ENCODE data around the gene CLEC18C. TPM values are rescaled to one million over a fixed set of nuclear protein-coding genes. Genes with fewer than 3 reads are reported as not detected.
"Not testable (repeated sequence)": the region's sequence is repeated elsewhere in the genome, so short reads cannot be mapped to it uniquely, and the experiment has no call there.

Gene CLEC18C
- total and polyA plus RNA-seq, 4 donors = 0.09 to 1.0 (median 0.14) TPM; not detected in 1

GRCh38 chr16:70200063-70200462 lies 26.5 kb downstream of the CLEC18C start:
- not testable (repeated sequence) for H3K9me3 ChIP-seq (ENCODE audit: control insufficient read depth in 4 of 4, insufficient read depth in 3 of 4, low read length in 3 of 4); DNase-seq; H3K4me3 ChIP-seq; H3K4me1 ChIP-seq (ENCODE audit: control insufficient read depth in 5 of 5, insufficient read depth in 5 of 5, low read length in 5 of 5); H3K36me3 ChIP-seq (ENCODE audit: control insufficient read depth in 4 of 4, insufficient read depth in 4 of 4, low read length in 4 of 4); ATAC-seq (ENCODE audit: insufficient read depth, low FRiP score); H3K27ac ChIP-seq (ENCODE audit: low read depth in 1 of 2, low read length in 1 of 2); H3K27me3 ChIP-seq (ENCODE audit: control insufficient read depth in 3 of 3, insufficient read depth in 3 of 3, low read length in 2 of 3); H3K9ac ChIP-seq (ENCODE audit: insufficient read depth in 1 of 2, low read length in 2 of 2)
- 88 to 89% methylated on average over 8 of the region's 8 CpGs for WGBS, 2 donors

GRCh38 chr16:70203508-70203907 lies 29.9 kb downstream of the CLEC18C start:
- DNase-seq; H3K9me3 ChIP-seq (ENCODE audit: control insufficient read depth in 4 of 4, insufficient read depth in 3 of 4, low read length in 3 of 4); ATAC-seq (ENCODE audit: insufficient read depth, low FRiP score); H3K4me3 ChIP-seq; H3K4me1 ChIP-seq (ENCODE audit: control insufficient read depth in 5 of 5, insufficient read depth in 5 of 5, low read length in 5 of 5); H3K27ac ChIP-seq (ENCODE audit: low read depth in 1 of 2, low read length in 1 of 2); H3K27me3 ChIP-seq (ENCODE audit: control insufficient read depth in 3 of 3, insufficient read depth in 3 of 3, low read length in 2 of 3); H3K36me3 ChIP-seq (ENCODE audit: control insufficient read depth in 4 of 4, insufficient read depth in 4 of 4, low read length in 4 of 4); H3K9ac ChIP-seq (ENCODE audit: insufficient read depth in 1 of 2, low read length in 2 of 2): not testable (repeated sequence)
- WGBS, 2 donors = 71 to 80% methylated on average over 3 to 4 of the region's 7 CpGs

- H3K4me1 ChIP-seq (ENCODE audit: control insufficient read depth in 5 of 5, insufficient read depth in 5 of 5, low read length in 5 of 5); DNase-seq; H3K27ac ChIP-seq (ENCODE audit: low read depth in 1 of 2, low read length in 1 of 2); ATAC-seq (ENCODE audit: insufficient read depth, low FRiP score); H3K9me3 ChIP-seq (ENCODE audit: control insufficient read depth in 4 of 4, insufficient read depth in 3 of 4, low read length in 3 of 4); H3K27me3 ChIP-seq (ENCODE audit: control insufficient read depth in 3 of 3, insufficient read depth in 3 of 3, low read length in 2 of 3); H3K9ac ChIP-seq (ENCODE audit: insufficient read depth in 1 of 2, low read length in 2 of 2); H3K4me3 ChIP-seq; H3K36me3 ChIP-seq (ENCODE audit: control insufficient read depth in 4 of 4, insufficient read depth in 4 of 4, low read length in 4 of 4): not testable (repeated sequence)
- 95 to 99% methylated on average over 10 to 17 of the region's 29 CpGs for WGBS, 2 donors
These were observed 30.4 kb downstream of the CLEC18C start for GRCh38 chr16:70204010-70204409.

GRCh38 chr16:70204668-70205405 lies 31.2 kb downstream of the CLEC18C start:
- not testable (repeated sequence) for H3K27ac ChIP-seq (ENCODE audit: low read depth in 1 of 2, low read length in 1 of 2); H3K27me3 ChIP-seq (ENCODE audit: control insufficient read depth in 3 of 3, insufficient read depth in 3 of 3, low read length in 2 of 3); H3K9ac ChIP-seq (ENCODE audit: insufficient read depth in 1 of 2, low read length in 2 of 2); DNase-seq; H3K36me3 ChIP-seq (ENCODE audit: control insufficient read depth in 4 of 4, insufficient read depth in 4 of 4, low read length in 4 of 4); H3K4me3 ChIP-seq; H3K4me1 ChIP-seq (ENCODE audit: control insufficient read depth in 5 of 5, insufficient read depth in 5 of 5, low read length in 5 of 5); H3K9me3 ChIP-seq (ENCODE audit: control insufficient read depth in 4 of 4, insufficient read depth in 3 of 4, low read length in 3 of 4); ATAC-seq (ENCODE audit: insufficient read depth, low FRiP score)
- 94 to 100% methylated on average over 17 to 46 of the region's 46 CpGs for whole genome bisulfite sequencing, 2 donors

GRCh38 chr16:70206382-70206781 lies 32.8 kb downstream of the CLEC18C start:
- not testable (repeated sequence) for H3K9ac ChIP-seq (ENCODE audit: insufficient read depth in 1 of 2, low read length in 2 of 2); H3K27me3 ChIP-seq (ENCODE audit: control insufficient read depth in 3 of 3, insufficient read depth in 3 of 3, low read length in 2 of 3); ATAC-seq (ENCODE audit: insufficient read depth, low FRiP score); H3K9me3 ChIP-seq (ENCODE audit: control insufficient read depth in 4 of 4, insufficient read depth in 3 of 4, low read length in 3 of 4); H3K4me3 ChIP-seq; DNase-seq; H3K4me1 ChIP-seq (ENCODE audit: control insufficient read depth in 5 of 5, insufficient read depth in 5 of 5, low read length in 5 of 5); H3K36me3 ChIP-seq (ENCODE audit: control insufficient read depth in 4 of 4, insufficient read depth in 4 of 4, low read length in 4 of 4); H3K27ac ChIP-seq (ENCODE audit: low read depth in 1 of 2, low read length in 1 of 2)
- WGBS, 2 donors = 92 to 95% methylated on average over 5 to 6 of the region's 6 CpGs

GRCh38 chr16:70218586-70218985 lies 45.0 kb downstream of the CLEC18C start:
- not testable (repeated sequence) for H3K36me3 ChIP-seq (ENCODE audit: control insufficient read depth in 4 of 4, insufficient read depth in 4 of 4, low read length in 4 of 4); H3K9ac ChIP-seq (ENCODE audit: insufficient read depth in 1 of 2, low read length in 2 of 2); H3K27ac ChIP-seq (ENCODE audit: low read depth in 1 of 2, low read length in 1 of 2); H3K4me3 ChIP-seq; H3K27me3 ChIP-seq (ENCODE audit: control insufficient read depth in 3 of 3, insufficient read depth in 3 of 3, low read length in 2 of 3); H3K4me1 ChIP-seq (ENCODE audit: control insufficient read depth in 5 of 5, insufficient read depth in 5 of 5, low read length in 5 of 5); ATAC-seq (ENCODE audit: insufficient read depth, low FRiP score); DNase-seq; H3K9me3 ChIP-seq (ENCODE audit: control insufficient read depth in 4 of 4, insufficient read depth in 3 of 4, low read length in 3 of 4)
- 90 to 92% methylated on average over 2 of the region's 2 CpGs for WGBS, 2 donors

- H3K27ac ChIP-seq (ENCODE audit: low read depth in 1 of 2, low read length in 1 of 2); H3K27me3 ChIP-seq (ENCODE audit: control insufficient read depth in 3 of 3, insufficient read depth in 3 of 3, low read length in 2 of 3); H3K9ac ChIP-seq (ENCODE audit: insufficient read depth in 1 of 2, low read length in 2 of 2); H3K4me1 ChIP-seq (ENCODE audit: control insufficient read depth in 5 of 5, insufficient read depth in 5 of 5, low read length in 5 of 5); DNase-seq; H3K36me3 ChIP-seq (ENCODE audit: control insufficient read depth in 4 of 4, insufficient read depth in 4 of 4, low read length in 4 of 4); ATAC-seq (ENCODE audit: insufficient read depth, low FRiP score); H3K4me3 ChIP-seq; H3K9me3 ChIP-seq (ENCODE audit: control insufficient read depth in 4 of 4, insufficient read depth in 3 of 4, low read length in 3 of 4): not testable (repeated sequence)
- WGBS, 2 donors = 53 to 68% methylated on average over 2 of the region's 2 CpGs
These were observed 49.0 kb downstream of the CLEC18C start for GRCh38 chr16:70222574-70222973.

GRCh38 chr16:70223216-70223615 lies 49.6 kb downstream of the CLEC18C start:
- not testable (repeated sequence) for H3K4me3 ChIP-seq; H3K36me3 ChIP-seq (ENCODE audit: control insufficient read depth in 4 of 4, insufficient read depth in 4 of 4, low read length in 4 of 4)

More at GRCh38 chr16:70223216-70223615, 49.6 kb downstream of the CLEC18C start:
- H3K27ac ChIP-seq (ENCODE audit: low read depth in 1 of 2, low read length in 1 of 2); H3K9ac ChIP-seq (ENCODE audit: insufficient read depth in 1 of 2, low read length in 2 of 2); H3K27me3 ChIP-seq (ENCODE audit: control insufficient read depth in 3 of 3, insufficient read depth in 3 of 3, low read length in 2 of 3); H3K4me1 ChIP-seq (ENCODE audit: control insufficient read depth in 5 of 5, insufficient read depth in 5 of 5, low read length in 5 of 5); ATAC-seq (ENCODE audit: insufficient read depth, low FRiP score); DNase-seq; H3K9me3 ChIP-seq (ENCODE audit: control insufficient read depth in 4 of 4, insufficient read depth in 3 of 4, low read length in 3 of 4): not testable (repeated sequence)
- 63 to 90% methylated on average over 1 of the region's 2 CpGs for WGBS, 2 donors
